NT2/D1 (cell line): ENCODE data around the gene SERP1.

Source experiments
- DNase-seq: peaks from one replicate; pipeline ENCODE4 v3.0.0-alpha.2; 2011; ENCODE audit warnings: low read depth, low spot score
- H3K27me3 ChIP-seq: 2 replicates; pipeline ENCODE4 v1.6.0; 2011; ENCODE audit warnings: mild to moderate bottlenecking; ENCODE audit not compliant: insufficient read length, insufficient read depth
- H3K36me3 ChIP-seq: 2 replicates; pipeline ENCODE4 v1.6.1; 2011; ENCODE audit warnings: mild to moderate bottlenecking, low read length, mixed read lengths; ENCODE audit not compliant: insufficient read depth, insufficient read length
- H3K4me1 ChIP-seq: 2 replicates; pipeline ENCODE4 v1.5.1; 2011; ENCODE audit not compliant: insufficient read depth, insufficient read length
- H3K4me3 ChIP-seq: 2 replicates; pipeline ENCODE4 v1.5.1; 2011; ENCODE audit warnings: low read depth; ENCODE audit not compliant: insufficient read length
- H3K9ac ChIP-seq: 2 replicates; pipeline ENCODE4 v1.6.0; 2011; ENCODE audit warnings: low read depth; ENCODE audit not compliant: insufficient read length
- H3K9me3 ChIP-seq: 2 replicates; pipeline ENCODE4 v1.5.1; 2011; ENCODE audit warnings: mild to moderate bottlenecking, low read length; ENCODE audit not compliant: insufficient read depth
- SUZ12 ChIP-seq: IDR thresholded peaks from 2 replicates; pipeline ENCODE4 v1.6.1; 2011; ENCODE audit not compliant: insufficient read length, insufficient read depth; ENCODE audit errors: extremely low read depth
- YY1 ChIP-seq: IDR thresholded peaks from 2 replicates; pipeline ENCODE4 v1.6.1; 2011; ENCODE audit not compliant: insufficient read length, insufficient read depth
- ZNF274 ChIP-seq: IDR thresholded peaks from 2 replicates; pipeline ENCODE4 v1.6.1; 2011; ENCODE audit warnings: mild to moderate bottlenecking, low read depth, low read length

SERP1 gene

GRCh38 chr3:150520408-150520807 lies 25.9 kb downstream of the SERP1 start:
- TF ChIP-seq SUZ12 (no peak), YY1 (no peak), ZNF274 (no peak)
- Histone ChIP-seq H3K9ac (no peak overlapping the region), H3K36me3 (no peaks in the 10 kb centered on the region), H3K4me3 (no peak overlapping the region), H3K9me3 (peaks cover 19% of the 10 kb centered on the region), H3K27me3 (no peaks in the 10 kb centered on the region), H3K4me1 (no peaks in the 10 kb centered on the region)
- no peak for DNase-seq

DNA sequence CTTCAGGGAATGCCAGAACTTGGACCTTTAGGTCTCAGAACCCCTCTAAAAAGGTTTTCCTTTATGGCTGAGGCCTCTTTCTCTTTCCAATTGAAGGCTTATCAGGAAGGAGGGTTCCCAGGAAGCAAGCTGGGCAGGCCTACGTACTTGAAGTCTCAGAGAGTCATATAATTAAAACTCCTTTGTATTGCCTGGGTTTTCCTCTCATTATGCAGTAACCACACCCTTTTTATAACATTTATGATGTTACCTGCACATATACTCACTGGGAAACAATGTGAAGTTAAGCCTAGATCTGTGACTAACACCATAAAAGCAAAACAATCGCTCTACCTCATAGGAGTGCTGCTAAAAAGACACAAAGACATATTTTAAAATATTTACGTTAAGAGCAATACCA lies 27.3 kb downstream of the SERP1 start:
- Histone ChIP-seq H3K36me3 (no peaks in the 10 kb centered on the region), H3K4me3 (no peak overlapping the region), H3K4me1 (no peaks in the 10 kb centered on the region), H3K27me3 (no peaks in the 10 kb centered on the region), H3K9me3 (peaks cover 19% of the 10 kb centered on the region), H3K9ac (no peak overlapping the region)
- DNase-seq = no peak
- TF ChIP-seq ZNF274 = no peak
- TF ChIP-seq YY1 = no peak
- no peak for TF ChIP-seq SUZ12

DNA sequence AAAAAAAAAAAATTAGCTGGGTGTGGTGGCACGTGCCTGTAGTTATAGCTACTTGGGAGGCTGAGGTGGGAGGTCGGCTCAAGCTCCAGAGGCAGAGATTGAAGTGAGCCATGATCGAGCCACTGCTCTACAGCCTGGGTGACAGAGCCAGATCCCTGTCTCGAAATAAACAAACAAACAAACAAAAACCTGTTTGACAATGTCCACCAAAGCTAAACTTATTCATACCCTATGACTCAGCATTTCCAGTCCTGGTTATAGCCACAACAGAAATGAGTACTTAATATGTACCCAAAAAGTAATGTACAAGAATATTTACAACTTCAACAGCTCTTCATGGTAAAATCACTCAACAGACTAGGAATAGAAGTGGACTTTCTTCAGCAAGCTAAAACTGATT lies 31.1 kb downstream of the SERP1 start:
- Histone ChIP-seq H3K36me3 (no peaks in the 10 kb centered on the region), H3K4me1 (no peaks in the 10 kb centered on the region), H3K4me3 (no peak overlapping the region), H3K9ac (no peak overlapping the region), H3K9me3 (peaks cover 19% of the 10 kb centered on the region), H3K27me3 (no peaks in the 10 kb centered on the region)
- no peak for TF ChIP-seq SUZ12
- no peak for TF ChIP-seq YY1
- no peak for TF ChIP-seq ZNF274
- DNase-seq = no peak

DNA sequence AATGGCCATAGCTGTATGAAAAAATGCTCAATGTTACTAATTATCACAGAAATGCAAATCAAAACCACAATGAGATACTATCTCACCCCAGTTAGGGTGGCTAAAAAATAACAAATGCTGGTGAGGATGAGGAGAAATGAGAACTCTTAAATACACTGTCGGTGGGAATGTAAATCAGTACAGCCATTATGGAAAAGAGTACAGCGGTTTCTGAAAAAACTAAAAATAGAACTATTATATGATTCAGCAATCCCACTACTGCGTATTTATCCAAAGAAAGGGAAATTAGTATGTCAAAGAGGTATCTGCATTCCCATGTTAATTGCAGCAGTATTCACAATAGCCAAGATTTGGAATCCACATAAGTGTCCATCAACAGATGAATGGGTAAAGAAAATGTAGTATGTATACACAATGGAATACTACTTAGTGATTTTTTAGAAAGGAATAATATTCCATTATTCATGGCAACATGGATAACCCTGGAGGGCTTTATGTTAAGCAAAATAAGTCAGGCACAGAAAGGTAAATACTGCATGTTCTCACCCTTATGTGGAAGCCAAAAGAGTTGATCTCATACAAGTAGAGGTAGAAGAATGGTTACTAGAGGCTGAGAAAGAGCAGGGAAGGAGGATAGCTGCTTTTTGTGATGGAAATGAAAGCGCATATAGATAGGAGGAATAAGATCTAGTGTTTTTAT lies 35.0 kb downstream of the SERP1 start:
- no peak overlapping the region for H3K4me3 ChIP-seq

GRCh38 chr3:150509780-150510179 lies 36.5 kb downstream of the SERP1 start:
- Histone ChIP-seq H3K36me3 (no peaks in the 10 kb centered on the region), H3K4me1 (no peaks in the 10 kb centered on the region), H3K9me3 (no peaks in the 10 kb centered on the region; the same call in 1 of the 2 replicates), H3K4me3 (no peak overlapping the region), H3K27me3 (no peaks in the 10 kb centered on the region), H3K9ac (no peak overlapping the region)
- no peak for DNase-seq
- TF ChIP-seq ZNF274 = no peak
- TF ChIP-seq YY1 = no peak
- no peak for TF ChIP-seq SUZ12

More for the DNA sequence above, 35.0 kb downstream of the SERP1 start:
- no peak for TF ChIP-seq SUZ12
- TF ChIP-seq YY1 = no peak
- TF ChIP-seq ZNF274 = no peak
- no peak for DNase-seq
- H3K27me3 ChIP-seq = no peaks in the 10 kb centered on the region
- H3K4me1 ChIP-seq = no peaks in the 10 kb centered on the region
- H3K36me3 ChIP-seq = no peaks in the 10 kb centered on the region
- H3K9ac ChIP-seq = no peak overlapping the region
- H3K9me3 ChIP-seq = no peaks in the 10 kb centered on the region; the same call in 1 of the 2 replicates

- no peak overlapping the region for H3K4me3 ChIP-seq
- TF ChIP-seq SUZ12 (no peak), ZNF274 (no peak), YY1 (no peak)
- no peaks in the 10 kb centered on the region for H3K4me1 ChIP-seq
- H3K9ac ChIP-seq = no peak overlapping the region
- no peaks in the 10 kb centered on the region for H3K36me3 ChIP-seq
- no peak for DNase-seq
- H3K27me3 ChIP-seq = no peaks in the 10 kb centered on the region
- no peaks in the 10 kb centered on the region; the same call in 1 of the 2 replicates for H3K9me3 ChIP-seq
Observed at GRCh38 chr3:150508401-150508800, 37.9 kb downstream of the SERP1 start.

GRCh38 chr3:150504483-150504882 lies 41.8 kb downstream of the SERP1 start:
- Histone ChIP-seq H3K36me3 (no peaks in the 10 kb centered on the region), H3K27me3 (no peaks in the 10 kb centered on the region), H3K4me3 (no peak overlapping the region), H3K4me1 (no peaks in the 10 kb centered on the region), H3K9ac (no peak overlapping the region), H3K9me3 (peaks cover 17% of the 10 kb centered on the region)
- TF ChIP-seq ZNF274 (no peak), SUZ12 (no peak), YY1 (no peak)
- no peak for DNase-seq
